K562 (cell line): ENCODE results near the gene ZNF267. TPM values are rescaled to one million over a fixed set of nuclear protein-coding genes. Genes with fewer than 3 reads are reported as not detected.

Experiments
- CAMTA2 ChIP-seq: fragments of 250-450 bp; sonication (Bioruptor Pico); conservative IDR thresholded peaks from 2 replicates; pipeline ENCODE4 v1.5.1; 2022
- CBFB ChIP-seq: sonication (generic); formaldehyde crosslinking; IDR thresholded peaks from 2 replicates; pipeline ENCODE4 v1.4.0; 2020; ENCODE audit warnings: mild to moderate bottlenecking, missing genetic modification reagents
- CBX3 ChIP-seq, 2 experiments: IDR thresholded peaks; 1 replicate in 1 of 2; 2 replicates in 1 of 2; pipeline ENCODE4 v1.6.1; 2012; ENCODE audit warnings: inconsistent platforms in 2 of 2, low read length in 2 of 2, borderline replicate concordance in 1 of 2, control low read depth in 1 of 2
- CXXC5 ChIP-seq: fragments of 250-450 bp; sonication (Bioruptor Pico); IDR thresholded peaks from 2 replicates; pipeline ENCODE4 v1.8.0; 2022; ENCODE audit warnings: inconsistent platforms, mild to moderate bottlenecking, moderate library complexity
- DACH1 ChIP-seq: fragments of 450-650 bp; IDR thresholded peaks from 2 replicates; pipeline ENCODE4 v1.6.1; 2018; ENCODE audit not compliant: partially characterized antibody
- ELF2 ChIP-seq: fragments of 250-450 bp; sonication (Bioruptor Pico); IDR thresholded peaks from 2 replicates; pipeline ENCODE4 v1.5.0; 2021; ENCODE audit warnings: mild to moderate bottlenecking
- ESRRB ChIP-seq: fragments of 250-450 bp; sonication (Bioruptor Pico); IDR thresholded peaks from 2 replicates; pipeline ENCODE4 v1.5.0; 2020; ENCODE audit warnings: mild to moderate bottlenecking, moderate library complexity, borderline replicate concordance
- ETS2 ChIP-seq: IDR thresholded peaks from 2 replicates; pipeline ENCODE4 v1.6.1; 2016; ENCODE audit warnings: borderline replicate concordance, missing genetic modification characterization, mild to moderate bottlenecking, moderate library complexity, missing compliant biosample characterization; ENCODE audit not compliant: poor library complexity, severe bottlenecking
- GABPA ChIP-seq: fragments of 200-800 bp; sonication (Bioruptor generic); conservative IDR thresholded peaks from 2 replicates; pipeline ENCODE4 v1.6.1; 2016; ENCODE audit warnings: low read depth, missing genetic modification characterization, missing compliant biosample characterization
- NFRKB ChIP-seq: fragments of 450-650 bp; IDR thresholded peaks from 2 replicates; pipeline ENCODE4 v1.6.1; 2016; ENCODE audit warnings: low read depth
- POLR2H ChIP-seq: IDR thresholded peaks from 2 replicates; pipeline ENCODE4 v1.6.1; 2016; ENCODE audit warnings: missing genetic modification characterization, low read depth, mild to moderate bottlenecking, control low read depth, missing compliant biosample characterization, moderate library complexity
- RAD21 ChIP-seq, 2 experiments: fragments of 250-450 bp in 1 of 2; fragments of 450-650 bp in 1 of 2; sonication (Bioruptor Pico) in 1 of 2; formaldehyde crosslinking in 1 of 2; IDR thresholded peaks in 1 of 2; conservative IDR thresholded peaks in 1 of 2; 2 replicates each; pipeline versions ENCODE4 v1.4.0 to v1.8.0; 2020 to 2022; ENCODE audit warnings: mild to moderate bottlenecking in 2 of 2, moderate library complexity in 1 of 2
- RCOR1 ChIP-seq, 2 experiments: IDR thresholded peaks; 2 replicates each; pipeline ENCODE4 v1.6.1; 2012; ENCODE audit warnings: low read depth in 2 of 2, low read length in 2 of 2, borderline replicate concordance in 1 of 2, improper control_type of control experiment in 1 of 2
- SAP30 ChIP-seq: fragments of 200-600 bp; sonication (generic); IDR thresholded peaks from 2 replicates; pipeline ENCODE4 v1.6.1; 2012; ENCODE audit warnings: borderline replicate concordance, low read depth, mild to moderate bottlenecking, moderate library complexity, low read length, control low read depth, inconsistent platforms; ENCODE audit not compliant: insufficient read depth, poor library complexity, severe bottlenecking
- TEAD2 ChIP-seq: fragments of 450-650 bp; IDR thresholded peaks from 2 replicates; pipeline ENCODE4 v1.6.1; 2016; ENCODE audit warnings: missing genetic modification characterization, control low read depth, missing compliant biosample characterization
- ZC3H11A ChIP-seq: IDR thresholded peaks from 2 replicates; pipeline ENCODE4 v1.6.1; 2012; ENCODE audit warnings: low read depth, low read length, improper control_type of control experiment
- ZNF143 ChIP-seq: sonication (generic); formaldehyde crosslinking; IDR thresholded peaks from 2 replicates; pipeline ENCODE4 v1.9.0; 2022; ENCODE audit warnings: mild to moderate bottlenecking, missing genetic modification reagents
- ZNF785 ChIP-seq: fragments of 250-450 bp; sonication (Bioruptor Pico); IDR thresholded peaks from 2 replicates; pipeline ENCODE4 v1.4.0; 2020; ENCODE audit warnings: mild to moderate bottlenecking
- polyA plus RNA-seq, 8 experiments: library from polyadenylated mRNA; depleted of rRNA in 4 of 8; stranded (reverse) in 5 of 8; unstranded in 3 of 8; fragments of >200 nt; fragmentation: Nextera tagmentation in 2 of 8; fragmentation: Illumina TruSeq in 1 of 8; extraction: Ambion mirVana in 2 of 8; extraction: Trizol in 1 of 8; gene quantifications; 2 replicates each; pipeline versions ENCODE4 v1.2.1 to v1.2.3, GENCODE V29; 2011 to 2014; ENCODE audit warnings: inconsistent platforms in 1 of 8, missing spikeins in 1 of 8
- total RNA-seq, 7 experiments: library from RNA; depleted of rRNA in 6 of 7; stranded (reverse); fragments of >200 nt in 6 of 7; fragmentation: Illumina TruSeq in 2 of 7; extraction: Trizol in 2 of 7; gene quantifications; 2 replicates each; pipeline versions ENCODE4 v1.2.1 to v1.2.3, GENCODE V29; 2011 to 2021; ENCODE audit warnings: low replicate concordance in 1 of 7
- TF ChIP-seq, protein P1 (sequence below): fragments of 450-650 bp; formaldehyde crosslinking; IDR thresholded peaks from 2 replicates; pipeline ENCODE4 v1.4.0; 2020; ENCODE audit warnings: mild to moderate bottlenecking, moderate library complexity
- TF ChIP-seq, protein P2 (sequence below): fragments of 450-650 bp; conservative IDR thresholded peaks from 2 replicates; pipeline ENCODE4 v1.6.1; 2016; ENCODE audit warnings: missing genetic modification characterization, low read depth, mild to moderate bottlenecking, missing compliant biosample characterization, moderate library complexity

ZNF267 gene
- total and polyA plus RNA-seq, 9 of the 15 experiments (the other 6 are each of a cell fraction or from before 2014, with no cell fraction given) = 14.6 to 38.8 (median 21.5) TPM

DNA sequence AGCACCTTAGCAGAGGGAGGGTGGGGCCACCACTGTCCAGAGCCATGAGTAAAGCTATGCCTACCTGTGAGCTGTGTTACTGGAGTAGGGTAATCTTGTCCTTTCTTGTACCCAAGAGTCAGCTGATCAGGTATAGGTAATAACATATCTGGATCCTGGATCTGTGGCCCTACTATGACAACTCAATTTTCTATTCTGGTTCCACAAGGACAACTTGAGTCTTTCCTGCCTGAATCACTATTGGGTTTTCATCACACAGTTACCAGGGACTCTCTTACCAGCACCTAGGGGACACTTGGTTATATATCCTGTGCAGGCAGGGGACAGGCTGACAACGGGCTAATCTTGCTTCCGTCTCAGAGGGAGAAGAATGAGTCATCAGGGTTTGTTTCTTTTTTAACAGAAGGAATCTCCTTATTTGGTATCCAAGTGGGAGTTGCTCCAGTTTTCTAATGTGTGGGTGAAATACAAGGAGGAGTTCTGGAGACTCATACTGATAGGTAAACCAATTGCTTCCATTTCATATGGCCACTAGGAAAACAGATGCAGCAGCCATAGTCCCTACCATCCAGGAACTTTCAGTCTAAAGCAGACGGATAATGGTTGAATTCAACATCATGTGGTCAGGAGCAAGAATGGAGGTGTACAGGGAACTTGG, 6.8 kb downstream of the ZNF267 start (continued):
- TF ChIP-seq ZNF785 = no peak
- no peak for TF ChIP-seq CBFB (CRISPR knock-in tag)
- TF ChIP-seq POLR2H (tag) = peak; percentile 84
- TF ChIP-seq ELF2 (CRISPR knock-in tag) = no peak
- no peak for TF ChIP-seq RAD21 (CRISPR knock-in tag; conservative IDR thresholded peaks at IDR 0.05 in 1 of 2, IDR thresholded peaks at IDR 0.05 in 1 of 2)
- no peak for TF ChIP-seq ZNF143 (CRISPR knock-in tag)
- TF ChIP-seq TEAD2 (tag) = no peak
- TF ChIP-seq CAMTA2 (CRISPR knock-in tag) = no peak
- TF ChIP-seq, protein P1, sequence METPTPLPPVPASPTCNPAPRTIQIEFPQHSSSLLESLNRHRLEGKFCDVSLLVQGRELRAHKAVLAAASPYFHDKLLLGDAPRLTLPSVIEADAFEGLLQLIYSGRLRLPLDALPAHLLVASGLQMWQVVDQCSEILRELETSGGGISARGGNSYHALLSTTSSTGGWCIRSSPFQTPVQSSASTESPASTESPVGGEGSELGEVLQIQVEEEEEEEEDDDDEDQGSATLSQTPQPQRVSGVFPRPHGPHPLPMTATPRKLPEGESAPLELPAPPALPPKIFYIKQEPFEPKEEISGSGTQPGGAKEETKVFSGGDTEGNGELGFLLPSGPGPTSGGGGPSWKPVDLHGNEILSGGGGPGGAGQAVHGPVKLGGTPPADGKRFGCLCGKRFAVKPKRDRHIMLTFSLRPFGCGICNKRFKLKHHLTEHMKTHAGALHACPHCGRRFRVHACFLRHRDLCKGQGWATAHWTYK (CRISPR knock-in tag) = no peak
- TF ChIP-seq GABPA (tag) = peak; percentile 57; the same call in 1 of the 2 replicates
- TF ChIP-seq DACH1 = no peak
- TF ChIP-seq NFRKB = 0 out of 2 replicates have a peak, but pooled peaks have one; percentile 55
- TF ChIP-seq CXXC5 (CRISPR knock-in tag) = peak; percentile 34; the same call in 1 of the 2 replicates
- no peak for TF ChIP-seq ZC3H11A
- TF ChIP-seq RCOR1 (IDR thresholded peaks at IDR 0.05; ENCODE audit: borderline replicate concordance in 1 of 2, low read depth in 2 of 2, low read length in 2 of 2) = no peak
- no peak for TF ChIP-seq SAP30
- TF ChIP-seq, protein P2, sequence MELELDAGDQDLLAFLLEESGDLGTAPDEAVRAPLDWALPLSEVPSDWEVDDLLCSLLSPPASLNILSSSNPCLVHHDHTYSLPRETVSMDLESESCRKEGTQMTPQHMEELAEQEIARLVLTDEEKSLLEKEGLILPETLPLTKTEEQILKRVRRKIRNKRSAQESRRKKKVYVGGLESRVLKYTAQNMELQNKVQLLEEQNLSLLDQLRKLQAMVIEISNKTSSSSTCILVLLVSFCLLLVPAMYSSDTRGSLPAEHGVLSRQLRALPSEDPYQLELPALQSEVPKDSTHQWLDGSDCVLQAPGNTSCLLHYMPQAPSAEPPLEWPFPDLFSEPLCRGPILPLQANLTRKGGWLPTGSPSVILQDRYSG = 0 out of 2 replicates have a peak, but pooled peaks have one; percentile 35
- TF ChIP-seq ESRRB (CRISPR knock-in tag) = no peak
- peak in 1 of 2 experiments; percentile 33; a peak in 1 of 3 replicates for TF ChIP-seq CBX3 (IDR thresholded peaks at IDR 0.05; ENCODE audit: borderline replicate concordance in 1 of 2, low read length in 2 of 2)
- no peak for TF ChIP-seq ETS2 (tag)
